Natural killer cell (primary cell): ENCODE data around the gene RAB4B. TPM values are rescaled to one million over a fixed set of nuclear protein-coding genes. Genes with fewer than 3 reads are reported as not detected.
A peak's percentile ranks its signal among the peaks of the same experiment; 100 is the strongest.
"Not testable (repeated sequence)": the region's sequence is repeated elsewhere in the genome, so short reads cannot be mapped to it uniquely, and the experiment has no call there.

ENCODE experiments used
- ATAC-seq, 3 donors: fragments of 150-1000 bp in 2 of 3; fragments of 200-7000 bp in 1 of 3; cut with Tn5 transposase; 1 replicate in 1 of 3; 2 replicates in 2 of 3; pipeline ENCODE4 v1.10.0; 2021; ENCODE audit warnings: mild to moderate bottlenecking in 2 of 3, moderate library complexity in 2 of 3
- DNase-seq, 2 donors: peaks; one replicate each; pipeline versions ENCODE4 v3.0.0 to v3.0.0-alpha.2; 2013 to 2021; ENCODE audit warnings: mixed read lengths in 1 of 2
- H3K27ac ChIP-seq: one replicate; pipeline ENCODE4 v1.5.1; 2013; ENCODE audit warnings: mild to moderate bottlenecking, low read length
- H3K27me3 ChIP-seq: one replicate; pipeline ENCODE4 v1.6.1; 2013; ENCODE audit warnings: low read length; ENCODE audit not compliant: control insufficient read depth, insufficient read depth
- H3K36me3 ChIP-seq: one replicate; pipeline ENCODE4 v1.6.1; 2013; ENCODE audit warnings: low read length; ENCODE audit not compliant: control insufficient read depth, insufficient read depth
- H3K4me1 ChIP-seq: one replicate; pipeline ENCODE4 v1.6.1; 2013; ENCODE audit warnings: low read length; ENCODE audit not compliant: control insufficient read depth, insufficient read depth
- H3K4me3 ChIP-seq: one replicate; pipeline ENCODE4 v1.5.1; 2013; ENCODE audit warnings: low read length
- H3K9me3 ChIP-seq: one replicate; pipeline ENCODE4 v1.6.1; 2013; ENCODE audit warnings: low read length; ENCODE audit not compliant: control insufficient read depth, insufficient read depth
- H3K27ac Mint-ChIP-seq, 2 donors: one replicate each; pipeline ENCODE4 v1.8.0; 2022; ENCODE audit warnings: mild to moderate bottlenecking in 2 of 2, mixed read lengths in 2 of 2, moderate library complexity in 1 of 2
- H3K27me3 Mint-ChIP-seq, 2 donors: one replicate each; pipeline ENCODE4 v1.8.0; 2022; ENCODE audit warnings: low read depth in 2 of 2, mixed read lengths in 2 of 2
- H3K36me3 Mint-ChIP-seq: one replicate; pipeline ENCODE4 v1.8.0; 2022; ENCODE audit warnings: mixed read lengths
- H3K4me1 Mint-ChIP-seq, 2 donors: one replicate each; pipeline ENCODE4 v1.8.0; 2022; ENCODE audit warnings: mixed read lengths in 2 of 2
- H3K4me3 Mint-ChIP-seq: one replicate; pipeline ENCODE4 v1.8.0; 2022; ENCODE audit warnings: mild to moderate bottlenecking, moderate library complexity, mixed read lengths
- H3K9me3 Mint-ChIP-seq, 2 donors: one replicate each; pipeline ENCODE4 v1.8.0; 2022; ENCODE audit warnings: mixed read lengths in 2 of 2
- WGBS: methylation state at CpG from one replicate; pipeline ENCODE4 v1.1.7; 2013; ENCODE audit warnings: missing lambda C conversion rate; ENCODE audit not compliant: insufficient coverage; 5-methylcytosine and 5-hydroxymethylcytosine counted together
- intact Hi-C: fragments of 100-400 bp; cut with micrococcal nuclease; formaldehyde crosslinking; loops from one replicate; pipeline ENCODE4 v1.14.2; 2022
- total RNA-seq, 4 donors: library from RNA; stranded (reverse); fragments of 120-200 nt in 1 of 4; gene quantifications; one replicate each; pipeline versions ENCODE4 v1.2.3 to v1.2.4, GENCODE V29; 2013 to 2022
- TF ChIP-seq, protein P1 (sequence below): fragments of 200-600 bp; IDR thresholded peaks from one replicate; pipeline ENCODE4 v1.8.0; 2022; ENCODE audit warnings: antibody characterized with exemption

Gene RAB4B
- total RNA-seq, 3 donors from 2014 or later (not counting 1 experiment from before 2014, with no cell fraction given): 97.8 to 99.8 (median 98.6) TPM

GRCh38 chr19:40762754-40763470, 15.1 kb upstream of the RAB4B start:
- Mint-ChIP-seq H3K27ac (peak overlapping the region in 1 of 2 donors; percentile 73), H3K4me1 (peaks cover 8 to 28% of the 10 kb centered on the region in 2 donors), H3K27me3 (no peaks in the 10 kb centered on the region), H3K36me3 (peaks cover 30% of the 10 kb centered on the region), H3K4me3 (no peak overlapping the region), H3K9me3 (no peaks in the 10 kb centered on the region)
- H3K4me1 ChIP-seq: peaks cover 20% of the 10 kb centered on the region
- H3K27ac ChIP-seq: no peak overlapping the region
- peaks cover 75% of the 10 kb centered on the region for H3K36me3 ChIP-seq
- DNase-seq: no peak
- H3K4me3 ChIP-seq: no peak overlapping the region
- TF ChIP-seq, protein P1, sequence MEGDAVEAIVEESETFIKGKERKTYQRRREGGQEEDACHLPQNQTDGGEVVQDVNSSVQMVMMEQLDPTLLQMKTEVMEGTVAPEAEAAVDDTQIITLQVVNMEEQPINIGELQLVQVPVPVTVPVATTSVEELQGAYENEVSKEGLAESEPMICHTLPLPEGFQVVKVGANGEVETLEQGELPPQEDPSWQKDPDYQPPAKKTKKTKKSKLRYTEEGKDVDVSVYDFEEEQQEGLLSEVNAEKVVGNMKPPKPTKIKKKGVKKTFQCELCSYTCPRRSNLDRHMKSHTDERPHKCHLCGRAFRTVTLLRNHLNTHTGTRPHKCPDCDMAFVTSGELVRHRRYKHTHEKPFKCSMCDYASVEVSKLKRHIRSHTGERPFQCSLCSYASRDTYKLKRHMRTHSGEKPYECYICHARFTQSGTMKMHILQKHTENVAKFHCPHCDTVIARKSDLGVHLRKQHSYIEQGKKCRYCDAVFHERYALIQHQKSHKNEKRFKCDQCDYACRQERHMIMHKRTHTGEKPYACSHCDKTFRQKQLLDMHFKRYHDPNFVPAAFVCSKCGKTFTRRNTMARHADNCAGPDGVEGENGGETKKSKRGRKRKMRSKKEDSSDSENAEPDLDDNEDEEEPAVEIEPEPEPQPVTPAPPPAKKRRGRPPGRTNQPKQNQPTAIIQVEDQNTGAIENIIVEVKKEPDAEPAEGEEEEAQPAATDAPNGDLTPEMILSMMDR: no peak
- 87% methylated on average over 17 of the region's 17 CpGs for WGBS
- H3K27me3 ChIP-seq: no peaks in the 10 kb centered on the region
- H3K9me3 ChIP-seq: no peaks in the 10 kb centered on the region
- intact Hi-C loops: no loop called here
- no peak for ATAC-seq

DNA sequence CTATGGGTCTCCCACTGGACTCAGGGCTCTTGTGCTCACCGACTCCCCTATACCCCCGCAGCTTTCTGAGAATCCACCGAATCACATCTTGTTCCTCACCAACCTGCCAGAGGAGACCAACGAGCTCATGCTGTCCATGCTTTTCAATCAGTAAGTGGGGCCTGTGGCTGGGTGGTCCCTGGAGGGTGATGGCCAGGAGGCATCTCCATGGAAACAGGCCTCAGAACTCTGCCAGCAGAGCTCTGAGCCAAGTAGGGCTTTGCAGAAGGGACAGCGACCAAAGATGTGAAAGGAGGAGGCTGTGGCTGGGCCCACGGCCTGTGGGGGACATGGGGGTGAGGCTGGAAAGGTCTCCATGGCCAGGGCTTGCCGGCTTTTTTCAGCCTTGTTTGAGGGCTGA, 14.5 kb upstream of the RAB4B start:
- DNase-seq (no peak), ATAC-seq (no peak)
- Histone ChIP-seq H3K36me3 (peaks cover 69% of the 10 kb centered on the region), H3K4me1 (peaks cover 22% of the 10 kb centered on the region), H3K27ac (no peak overlapping the region), H3K9me3 (no peaks in the 10 kb centered on the region), H3K27me3 (no peaks in the 10 kb centered on the region), H3K4me3 (no peak overlapping the region)
- peak overlapping the region in 1 of 2 donors; percentile 73 for H3K27ac Mint-ChIP-seq
- H3K9me3 Mint-ChIP-seq: no peaks in the 10 kb centered on the region
- TF ChIP-seq, protein P1: no peak
- H3K4me3 Mint-ChIP-seq: no peak overlapping the region
- H3K4me1 Mint-ChIP-seq: peaks cover 8 to 28% of the 10 kb centered on the region in 2 donors
- H3K27me3 Mint-ChIP-seq: no peaks in the 10 kb centered on the region
- WGBS: 95% methylated on average over 7 of the region's 7 CpGs
- peaks cover 30% of the 10 kb centered on the region for H3K36me3 Mint-ChIP-seq
- intact Hi-C loops: no loop called here

DNA sequence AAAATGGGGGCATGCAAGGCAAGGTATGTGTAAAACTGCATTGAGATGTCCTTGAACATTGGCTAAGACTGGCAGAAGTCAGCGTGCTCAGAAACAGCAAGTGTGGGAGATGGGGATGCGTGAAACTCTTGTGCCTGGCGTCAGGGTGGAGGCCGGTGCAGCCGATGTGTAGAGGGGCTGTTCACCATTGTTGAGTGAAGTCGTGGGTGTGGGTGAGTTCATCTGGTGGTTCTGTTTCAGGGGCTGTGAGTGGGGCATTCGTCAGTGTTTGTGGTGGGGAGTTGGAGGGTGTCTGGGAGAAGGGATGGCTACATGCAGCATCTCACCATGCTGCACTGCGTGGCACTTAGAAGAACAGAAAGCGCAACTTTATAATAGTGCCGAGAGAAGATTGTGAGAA, 14.1 kb upstream of the RAB4B start:
- DNase-seq (no peak), ATAC-seq (no peak)
- 78% methylated on average over 9 of the region's 10 CpGs for WGBS
- TF ChIP-seq, protein P1: no peak
- H3K4me1 ChIP-seq: peaks cover 25% of the 10 kb centered on the region
- H3K9me3 ChIP-seq: no peaks in the 10 kb centered on the region
- H3K27ac ChIP-seq: no peak overlapping the region
- no peaks in the 10 kb centered on the region for H3K27me3 ChIP-seq
- Mint-ChIP-seq H3K27me3 (no peaks in the 10 kb centered on the region), H3K4me3 (no peak overlapping the region), H3K36me3 (peaks cover 30% of the 10 kb centered on the region), H3K27ac (peak overlapping the region in 1 of 2 donors; percentile 73), H3K9me3 (no peaks in the 10 kb centered on the region), H3K4me1 (peaks cover 8 to 32% of the 10 kb centered on the region in 2 donors)
- H3K4me3 ChIP-seq: no peak overlapping the region
- peaks cover 68% of the 10 kb centered on the region for H3K36me3 ChIP-seq
- intact Hi-C loops: no loop called here

DNA sequence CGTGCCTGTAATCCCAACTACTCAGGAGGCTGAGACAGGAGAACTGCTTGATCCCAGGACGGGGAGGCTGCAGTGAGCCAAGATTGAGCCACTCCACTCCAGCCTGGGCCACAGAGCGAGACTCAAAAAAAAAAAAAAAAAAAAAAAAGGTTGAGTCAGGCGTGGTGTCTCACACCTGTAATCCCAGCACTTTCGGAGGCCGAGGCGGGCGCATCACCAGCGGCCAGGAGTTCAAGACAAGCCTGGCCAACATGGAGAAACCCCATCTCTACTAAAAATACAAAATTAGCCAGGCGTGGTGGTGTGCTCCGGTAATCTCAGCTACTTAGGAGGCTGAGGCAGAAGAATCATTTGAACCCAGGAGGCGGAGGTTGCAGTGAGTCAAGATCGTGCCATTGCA, 11.7 kb upstream of the RAB4B start:
- H3K4me3 Mint-ChIP-seq, H3K9me3 ChIP-seq, H3K27me3 ChIP-seq, H3K27ac ChIP-seq, H3K27ac Mint-ChIP-seq, ATAC-seq, H3K27me3 Mint-ChIP-seq, DNase-seq, intact Hi-C loops, H3K9me3 Mint-ChIP-seq, H3K4me3 ChIP-seq: not testable (repeated sequence)
- 98% methylated on average over 12 of the region's 13 CpGs for WGBS
- peaks cover 12% of the 10 kb centered on the region for H3K36me3 Mint-ChIP-seq
- H3K4me1 ChIP-seq: peaks cover 36% of the 10 kb centered on the region
- peaks cover 14 to 43% of the 10 kb centered on the region in 2 donors for H3K4me1 Mint-ChIP-seq
- H3K36me3 ChIP-seq: peaks cover 46% of the 10 kb centered on the region
